ENCODE measurements around the gene COX4I1. TPM values are rescaled to one million over a fixed set of nuclear protein-coding genes. Genes with fewer than 3 reads are reported as not detected.

Gene COX4I1
- total RNA-seq, 1 donor from 2014 or later: 470 TPM

DNA sequence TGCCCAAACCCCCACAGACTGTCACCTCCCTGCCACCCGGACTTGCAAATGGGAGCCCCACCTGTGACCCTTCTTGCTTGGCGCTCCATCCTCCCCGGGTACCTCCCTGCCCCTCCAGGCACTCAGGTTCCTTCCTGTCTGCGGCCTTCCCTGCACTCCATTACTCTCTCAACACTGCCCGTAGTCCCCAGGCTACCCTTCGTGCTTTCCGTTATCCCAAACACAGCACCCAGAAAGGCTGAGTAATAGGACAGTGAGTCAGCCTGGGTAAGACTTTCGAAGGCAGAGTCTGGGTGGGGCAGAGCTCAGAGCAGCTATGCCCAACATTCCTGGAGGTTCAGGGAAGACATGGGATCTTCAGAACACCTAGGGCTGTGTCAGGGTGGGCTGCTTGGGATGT is 32.0 kb upstream of the COX4I1 start:
- intact Hi-C loops (cut with micrococcal nuclease): no loop called here

DNA sequence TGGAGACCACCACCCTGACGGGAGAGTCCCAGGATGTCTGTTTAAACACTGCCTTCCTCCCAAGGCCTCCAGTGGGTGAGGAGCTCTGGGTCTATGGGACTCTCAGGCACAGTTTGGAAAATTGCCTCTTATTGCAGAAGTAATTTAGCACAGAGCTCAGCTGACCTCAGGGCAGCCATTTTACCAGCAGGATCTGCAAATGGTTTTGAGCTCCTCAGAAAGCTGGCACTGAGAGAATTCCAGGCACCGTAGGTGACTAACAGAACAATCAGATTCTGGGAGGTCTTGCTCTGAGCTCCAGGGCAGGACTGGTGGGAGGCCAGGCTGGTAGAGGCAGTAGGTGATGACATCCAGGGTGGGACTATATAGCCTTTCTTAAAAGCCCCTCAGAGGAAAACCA is 31.3 kb upstream of the COX4I1 start:
- intact Hi-C loops (cut with micrococcal nuclease): no loop called here

GRCh38 chr16:85770741-85771140 is 28.8 kb upstream of the COX4I1 start:
- intact Hi-C loops (cut with micrococcal nuclease): no loop called here

DNA sequence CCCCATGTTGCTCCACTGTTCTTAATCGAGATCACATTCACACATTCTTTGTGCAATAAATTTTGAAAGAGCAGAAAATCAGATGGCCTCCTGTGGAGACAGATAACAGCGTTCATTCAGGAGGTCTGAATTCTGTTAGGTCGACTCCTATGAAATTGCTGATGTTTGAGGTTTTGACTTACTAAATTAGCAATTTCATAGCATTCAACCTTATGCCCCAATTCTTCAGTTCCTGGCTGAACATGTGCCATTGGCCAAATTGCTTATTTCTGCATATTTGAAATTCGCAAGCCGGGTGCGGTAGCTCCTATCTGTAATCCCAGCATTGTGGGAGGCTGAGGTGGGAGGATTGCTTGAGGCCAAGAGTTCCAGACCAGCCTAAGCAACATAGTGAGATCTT is 26.5 kb upstream of the COX4I1 start:
- intact Hi-C loops (cut with micrococcal nuclease): no loop called here

- intact Hi-C loops (cut with micrococcal nuclease): no loop called here
These were observed 25.4 kb upstream of the COX4I1 start for GRCh38 chr16:85774136-85774535.

- intact Hi-C loops (cut with micrococcal nuclease): no loop called here
These were observed 24.7 kb upstream of the COX4I1 start for GRCh38 chr16:85774811-85775210.

DNA sequence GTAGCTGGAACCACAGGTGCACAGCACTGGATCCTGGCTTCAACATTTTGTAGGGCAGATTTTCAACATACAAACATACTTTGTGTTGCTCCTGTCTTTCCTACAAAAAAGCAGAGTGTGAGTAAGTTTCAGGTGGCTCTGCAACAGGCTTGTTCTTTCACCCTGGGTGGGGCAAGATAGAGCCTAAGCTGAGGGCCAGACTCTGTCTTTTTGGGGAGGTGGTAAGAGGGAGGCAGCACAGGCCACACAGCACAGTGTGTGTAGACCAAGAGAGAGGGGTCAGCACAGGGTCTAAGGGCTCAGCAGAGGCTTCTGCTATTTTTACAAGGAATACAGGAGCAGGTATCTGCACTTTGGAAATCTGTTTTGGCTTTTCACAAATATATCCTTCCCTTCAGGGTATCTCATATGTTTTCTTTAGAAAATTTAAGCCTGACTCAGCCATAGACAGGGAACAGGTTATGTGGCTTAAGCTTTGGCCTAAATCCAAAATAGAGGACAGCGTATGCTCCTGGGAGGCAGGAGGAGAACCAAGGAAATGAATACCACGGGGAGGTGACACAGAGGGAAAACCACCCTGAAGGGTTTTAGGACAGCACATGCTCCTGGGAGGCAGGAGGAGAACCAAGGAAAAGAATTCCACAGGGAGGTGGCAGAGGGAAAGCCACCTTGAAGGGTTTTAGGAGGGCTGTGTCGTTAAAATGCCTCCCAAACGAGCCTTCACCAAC is 21.7 kb upstream of the COX4I1 start:
- intact Hi-C loops (cut with micrococcal nuclease): no loop called here

GRCh38 chr16:85778873-85779272 is 20.6 kb upstream of the COX4I1 start:
- intact Hi-C loops (cut with micrococcal nuclease): no loop called here

DNA sequence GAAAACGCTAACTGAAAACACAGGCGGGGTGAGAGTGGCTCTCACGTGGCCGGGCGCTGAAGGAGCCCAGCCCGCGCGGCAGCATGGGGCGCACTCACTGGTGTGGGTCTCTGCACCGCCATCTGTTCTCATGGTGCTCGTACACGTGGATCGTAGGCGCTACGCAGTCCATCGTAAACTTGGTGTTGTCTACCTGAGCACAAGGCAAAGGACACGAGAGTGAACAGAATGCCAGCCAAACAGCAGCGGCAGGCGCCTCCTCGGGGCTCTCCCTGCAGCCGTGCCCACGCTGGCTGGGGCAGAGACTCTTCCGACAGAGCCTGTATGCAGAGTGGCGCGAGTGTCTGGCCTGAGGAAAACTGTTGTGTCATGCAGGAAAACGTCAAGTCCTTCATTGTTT is 19.2 kb upstream of the COX4I1 start:
- intact Hi-C loops (cut with micrococcal nuclease): no loop called here

DNA sequence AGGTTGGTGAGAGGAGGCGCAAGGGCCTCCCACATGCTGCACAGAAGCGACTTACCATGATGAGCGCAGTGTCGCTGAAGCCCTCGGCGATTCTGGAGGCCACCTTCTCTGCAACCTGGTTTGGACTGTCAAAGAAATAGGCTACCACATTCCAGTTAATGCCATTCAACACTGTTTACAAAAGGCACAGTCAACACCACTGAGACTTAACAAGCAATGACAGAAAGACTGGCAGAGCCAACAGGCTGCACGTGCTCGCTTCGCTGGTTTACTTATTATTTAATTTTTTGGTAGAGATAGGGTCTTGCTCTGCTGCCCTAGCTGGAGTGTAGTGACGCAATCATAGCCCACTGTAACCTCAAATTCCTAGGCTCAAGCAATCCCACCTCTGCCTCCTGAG is 18.3 kb upstream of the COX4I1 start:
- intact Hi-C loops (cut with micrococcal nuclease): no loop called here

GRCh38 chr16:85781695-85782370 is 17.7 kb upstream of the COX4I1 start:
- intact Hi-C loops (cut with micrococcal nuclease): no loop called here

DNA sequence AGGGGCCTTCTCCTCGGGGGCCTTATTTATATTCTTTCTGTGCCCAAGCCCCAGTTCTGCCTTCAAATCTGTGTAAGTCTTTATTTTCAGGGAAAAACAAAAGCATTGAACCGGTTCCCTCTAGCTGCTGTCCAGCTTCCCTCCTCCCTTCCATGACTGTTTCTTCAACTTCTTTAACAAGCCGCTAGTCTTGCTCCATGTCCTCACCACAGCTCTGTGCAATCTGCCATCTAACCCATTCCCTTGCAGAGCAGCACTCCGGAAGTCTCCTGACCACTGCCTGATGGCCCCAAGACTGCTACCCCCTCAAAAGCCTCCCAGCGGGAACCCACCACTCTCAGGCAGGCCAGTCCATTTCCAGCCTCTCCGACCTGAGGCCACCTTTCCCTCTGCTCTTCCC is 17.0 kb upstream of the COX4I1 start:
- intact Hi-C loops (cut with micrococcal nuclease): no loop called here

- intact Hi-C loops (cut with micrococcal nuclease): no loop called here
These were observed 16.1 kb upstream of the COX4I1 start for GRCh38 chr16:85783441-85783840.

GRCh38 chr16:85784813-85785212 is 14.7 kb upstream of the COX4I1 start:
- intact Hi-C loops (cut with micrococcal nuclease): no loop called here

GRCh38 chr16:85785927-85786326 is 13.6 kb upstream of the COX4I1 start:
- intact Hi-C loops (cut with micrococcal nuclease): no loop called here

DNA sequence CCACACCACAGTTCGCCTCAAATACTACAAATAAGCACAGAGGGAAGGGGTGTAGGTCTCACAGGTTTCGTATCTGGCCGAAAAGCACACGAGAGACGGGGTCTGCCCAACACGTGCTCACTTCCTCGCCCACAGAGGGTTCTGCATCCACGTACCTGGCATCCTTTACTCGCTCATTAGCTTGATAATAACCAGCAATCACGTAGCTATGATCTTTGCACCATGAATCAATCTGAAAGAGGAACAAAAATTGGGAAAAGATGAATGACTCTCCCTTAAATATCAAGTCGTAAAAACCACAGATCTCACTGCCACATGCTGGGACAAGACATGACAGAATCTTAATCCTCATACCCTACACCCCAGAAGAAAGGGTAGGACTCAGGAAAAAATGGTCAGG is 10.7 kb upstream of the COX4I1 start:
- intact Hi-C loops (cut with micrococcal nuclease): no loop called here

DNA sequence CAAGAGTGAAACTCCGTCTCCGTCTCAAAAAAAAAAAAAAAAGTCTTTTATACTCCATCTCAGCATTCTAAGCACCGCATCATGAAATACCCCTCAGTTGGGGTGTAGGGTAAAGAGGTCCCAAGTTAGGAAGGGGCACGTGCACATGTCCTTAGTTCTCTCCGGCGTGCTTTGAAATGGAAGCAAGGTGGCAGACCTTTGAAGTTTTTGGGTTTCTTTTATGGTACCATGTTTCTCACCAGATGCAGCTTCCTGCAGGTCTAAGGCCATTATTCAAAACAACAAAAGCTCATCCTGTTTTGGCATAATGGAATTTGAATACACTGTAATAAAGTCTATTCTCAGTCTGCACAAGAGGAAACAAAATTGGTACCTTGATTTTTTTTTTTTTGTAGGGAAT is 9.7 kb upstream of the COX4I1 start:
- intact Hi-C loops (cut with micrococcal nuclease): no loop called here

GRCh38 chr16:85793662-85794298 is 5.7 kb upstream of the COX4I1 start:
- intact Hi-C loops (cut with micrococcal nuclease): no loop called here

DNA sequence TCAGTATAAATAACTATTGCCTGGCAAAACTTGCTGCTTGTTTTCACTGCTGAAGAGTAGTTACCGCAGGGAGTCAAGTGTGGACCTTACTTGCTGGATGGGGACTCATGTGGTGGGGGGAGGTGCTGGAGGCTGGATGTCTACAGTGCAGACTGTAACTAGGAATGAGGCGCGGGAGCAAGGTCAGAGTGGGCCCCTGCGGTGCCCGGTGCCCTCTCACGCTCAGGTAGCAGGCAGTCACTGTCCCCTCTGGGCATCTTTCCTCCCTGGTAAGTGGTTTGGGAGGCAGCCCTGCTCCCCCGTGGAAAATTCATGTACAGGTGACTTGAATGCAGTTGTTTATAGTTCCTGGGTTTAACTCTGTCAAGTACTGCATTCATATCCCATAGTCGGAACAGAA is 4.8 kb upstream of the COX4I1 start:
- intact Hi-C loops (cut with micrococcal nuclease): loop anchor here (5.0 kb wide), 1 partner anchor 782 kb away; the partner anchor contains the start of gene ZDHHC7

DNA sequence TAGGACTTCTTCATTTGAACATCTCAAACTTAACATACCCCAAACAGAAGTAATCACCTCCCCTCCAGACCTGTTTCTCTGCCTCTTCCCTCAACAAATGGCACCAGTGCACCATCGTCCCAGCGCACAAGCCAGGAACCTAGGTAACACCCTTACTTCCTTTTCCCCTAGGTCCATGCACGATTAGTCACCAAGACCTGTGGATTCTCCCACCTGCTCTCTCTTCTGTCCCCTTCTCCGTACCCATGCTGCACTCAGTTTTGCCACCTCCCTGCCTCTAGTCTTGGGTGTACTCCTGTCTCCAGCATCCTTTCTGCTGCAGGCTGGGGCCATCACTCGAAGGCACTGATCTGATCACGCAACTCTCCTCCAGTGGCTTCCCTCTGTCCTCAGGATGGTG is 3.3 kb upstream of the COX4I1 start:
- intact Hi-C loops (cut with micrococcal nuclease): loop anchor here (5.0 kb wide), 1 partner anchor 784 kb away; the partner anchor contains the start of gene ZDHHC7

DNA sequence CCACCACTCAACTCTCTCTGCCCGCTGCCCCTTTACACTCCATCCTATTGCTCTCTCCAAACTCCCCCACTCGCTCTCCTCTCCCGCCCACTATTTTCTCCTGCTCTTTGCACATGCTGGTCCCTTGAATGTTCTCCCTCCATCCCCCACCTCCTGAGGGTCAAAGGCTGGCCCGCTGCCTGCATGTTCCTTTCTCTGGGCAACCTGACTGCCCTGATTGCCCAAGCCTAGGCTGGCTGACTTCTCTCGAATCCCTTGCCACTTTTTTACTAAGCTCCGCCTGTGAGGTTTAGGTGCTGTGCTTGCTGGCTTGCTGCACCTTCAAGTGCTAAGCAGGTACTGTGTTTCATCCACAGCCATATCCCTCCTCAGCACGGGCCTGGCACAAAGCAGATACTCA is 2.9 kb upstream of the COX4I1 start:
- intact Hi-C loops (cut with micrococcal nuclease): loop anchor here (5.0 kb wide), 1 partner anchor 784 kb away; the partner anchor contains the start of gene ZDHHC7

GRCh38 chr16:85798283-85798776 is 1.2 kb upstream of the COX4I1 start:
- intact Hi-C loops (cut with micrococcal nuclease): loop anchor here (2.0 to 5.0 kb wide), 3 partner anchors 488 to 786 kb away; partner anchors contain the start of gene ZDHHC7

All from T-helper 1 cell treated with Interleukin-12 subunit alpha and Interleukin-12 subunit beta and Interleukin-4 antibody, amounts not matched to agents 30 ng/mL and 1 ng/mL, for 36 hours (primary cell).